ENCODE data around the gene SORCS2.

- TF ChIP-seq POLR2A (IDR thresholded peaks at IDR 0.05) (no peak), CTCF (IDR thresholded peaks at IDR 0.05) (no peak), POLR2AphosphoS5 (IDR thresholded peaks at IDR 0.05) (no peak)
These were observed 462.5 kb downstream of the SORCS2 start for GRCh38 chr4:7654550-7655445.

All from breast epithelium (tissue), 3 donors.